ENCODE data around the gene SLC6A12. TPM values are rescaled to one million over a fixed set of nuclear protein-coding genes. Genes with fewer than 3 reads are reported as not detected.

Gene SLC6A12
- total RNA-seq, 6 donors from 2014 or later: 2.4 to 11.2 (median 7.0) TPM

GRCh38 chr12:155646-156045 is 58.3 kb downstream of the SLC6A12 start:
- ATAC-seq (ENCODE audit: low FRiP score in 2 of 2) (no peak), DNase-seq (no peak)
- Histone ChIP-seq H3K4me3 (no peak overlapping the region), H3K27ac (no peak overlapping the region), H3K9me3 (no peaks in the 10 kb centered on the region), H3K27me3 (no peaks in the 10 kb centered on the region), H3K36me3 (no peaks in the 10 kb centered on the region), H3K4me1 (no peaks in the 10 kb centered on the region)
- WGBS, 2 donors: 79 to 82% methylated on average over 8 of the region's 8 CpGs
- TF ChIP-seq POLR2A (IDR thresholded peaks at IDR 0.05) (no peak), POLR2AphosphoS5 (IDR thresholded peaks at IDR 0.05) (no peak), EP300 (IDR thresholded peaks at IDR 0.05) (no peak)
- TF ChIP-seq, protein P1, sequence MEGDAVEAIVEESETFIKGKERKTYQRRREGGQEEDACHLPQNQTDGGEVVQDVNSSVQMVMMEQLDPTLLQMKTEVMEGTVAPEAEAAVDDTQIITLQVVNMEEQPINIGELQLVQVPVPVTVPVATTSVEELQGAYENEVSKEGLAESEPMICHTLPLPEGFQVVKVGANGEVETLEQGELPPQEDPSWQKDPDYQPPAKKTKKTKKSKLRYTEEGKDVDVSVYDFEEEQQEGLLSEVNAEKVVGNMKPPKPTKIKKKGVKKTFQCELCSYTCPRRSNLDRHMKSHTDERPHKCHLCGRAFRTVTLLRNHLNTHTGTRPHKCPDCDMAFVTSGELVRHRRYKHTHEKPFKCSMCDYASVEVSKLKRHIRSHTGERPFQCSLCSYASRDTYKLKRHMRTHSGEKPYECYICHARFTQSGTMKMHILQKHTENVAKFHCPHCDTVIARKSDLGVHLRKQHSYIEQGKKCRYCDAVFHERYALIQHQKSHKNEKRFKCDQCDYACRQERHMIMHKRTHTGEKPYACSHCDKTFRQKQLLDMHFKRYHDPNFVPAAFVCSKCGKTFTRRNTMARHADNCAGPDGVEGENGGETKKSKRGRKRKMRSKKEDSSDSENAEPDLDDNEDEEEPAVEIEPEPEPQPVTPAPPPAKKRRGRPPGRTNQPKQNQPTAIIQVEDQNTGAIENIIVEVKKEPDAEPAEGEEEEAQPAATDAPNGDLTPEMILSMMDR (IDR thresholded peaks at IDR 0.05): no peak

GRCh38 chr12:155006-155405 is 59.0 kb downstream of the SLC6A12 start:
- no peak overlapping the region for H3K4me3 ChIP-seq
- H3K27ac ChIP-seq: no peak overlapping the region
- H3K4me1 ChIP-seq: no peaks in the 10 kb centered on the region
- ATAC-seq (ENCODE audit: low FRiP score in 2 of 2) (no peak), DNase-seq (no peak)
- H3K36me3 ChIP-seq: no peaks in the 10 kb centered on the region
- TF ChIP-seq EP300 (IDR thresholded peaks at IDR 0.05): no peak
- TF ChIP-seq, protein P1 (IDR thresholded peaks at IDR 0.05): no peak
- no peak for TF ChIP-seq POLR2A (IDR thresholded peaks at IDR 0.05)
- TF ChIP-seq POLR2AphosphoS5 (IDR thresholded peaks at IDR 0.05): no peak
- WGBS, 2 donors: 84 to 87% methylated on average over 8 to 9 of the region's 9 CpGs
- no peaks in the 10 kb centered on the region for H3K27me3 ChIP-seq
- no peaks in the 10 kb centered on the region for H3K9me3 ChIP-seq

GRCh38 chr12:154058-154457 is 59.9 kb downstream of the SLC6A12 start:
- TF ChIP-seq POLR2AphosphoS5 (IDR thresholded peaks at IDR 0.05) (no peak), EP300 (IDR thresholded peaks at IDR 0.05) (no peak), POLR2A (IDR thresholded peaks at IDR 0.05) (no peak)
- TF ChIP-seq, protein P1 (IDR thresholded peaks at IDR 0.05): no peak
- no peak overlapping the region for H3K4me3 ChIP-seq
- H3K27me3 ChIP-seq: no peaks in the 10 kb centered on the region
- ATAC-seq (ENCODE audit: low FRiP score in 2 of 2) (no peak), DNase-seq (no peak)
- WGBS, 2 donors: 86 to 88% methylated on average over 7 to 11 of the region's 12 CpGs
- no peaks in the 10 kb centered on the region for H3K9me3 ChIP-seq
- no peaks in the 10 kb centered on the region for H3K36me3 ChIP-seq
- H3K27ac ChIP-seq: no peak overlapping the region
- no peaks in the 10 kb centered on the region for H3K4me1 ChIP-seq

DNA sequence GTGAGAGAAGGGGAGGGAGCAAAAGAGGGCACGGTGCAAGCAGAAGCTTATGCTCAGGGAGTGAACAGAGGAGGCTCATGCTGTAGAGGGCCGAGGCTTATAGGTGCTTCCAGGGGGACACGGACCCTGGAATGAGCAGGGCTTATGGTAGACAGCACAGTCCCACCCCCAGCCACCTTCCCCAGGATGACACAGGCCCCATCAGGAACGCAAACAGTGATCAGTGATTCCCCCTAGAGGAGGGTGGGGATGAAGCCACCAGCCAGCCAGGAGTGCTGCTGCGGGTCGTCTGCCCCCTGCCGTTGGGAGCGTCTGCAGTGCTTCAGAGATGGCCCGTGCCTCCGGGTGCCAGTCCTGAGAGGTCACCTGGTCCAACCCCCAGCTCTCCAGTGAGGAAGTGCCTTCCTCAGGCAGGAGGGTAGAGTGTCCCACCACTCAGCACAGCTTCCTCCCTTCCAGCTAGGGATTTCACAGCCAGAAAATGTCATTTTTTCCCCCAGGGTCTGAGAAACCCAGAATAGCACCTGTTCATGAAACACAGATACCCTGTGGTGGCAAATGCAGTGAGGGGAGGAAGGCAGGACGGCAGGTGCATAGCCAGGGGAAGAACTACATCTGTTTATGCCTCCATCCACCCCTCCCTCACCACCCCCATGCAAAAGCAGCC is 60.7 kb downstream of the SLC6A12 start:
- Histone ChIP-seq H3K4me3 (no peak overlapping the region), H3K27ac (no peak overlapping the region), H3K4me1 (no peaks in the 10 kb centered on the region), H3K27me3 (no peaks in the 10 kb centered on the region), H3K9me3 (no peaks in the 10 kb centered on the region), H3K36me3 (no peaks in the 10 kb centered on the region)
- DNase-seq (peak; percentile 53 to 86), ATAC-seq (ENCODE audit: low FRiP score in 2 of 2) (peak; percentile 67 to 75)
- TF ChIP-seq POLR2AphosphoS5 (IDR thresholded peaks at IDR 0.05): no peak
- TF ChIP-seq, protein P1 (IDR thresholded peaks at IDR 0.05): peak in 5 of 6 experiments; percentile 29 to 60 (median 48)
- WGBS, 2 donors: 15 to 22% methylated on average over 11 of the region's 11 CpGs

- Histone ChIP-seq H3K4me1 (no peaks in the 10 kb centered on the region), H3K27me3 (no peaks in the 10 kb centered on the region), H3K36me3 (no peaks in the 10 kb centered on the region), H3K27ac (no peak overlapping the region), H3K9me3 (no peaks in the 10 kb centered on the region), H3K4me3 (no peak overlapping the region)
- WGBS, 2 donors: 42 to 49% methylated on average over 3 of the region's 3 CpGs
- DNase-seq (no peak), ATAC-seq (ENCODE audit: low FRiP score in 2 of 2) (peak; percentile 3 to 37)
- TF ChIP-seq EP300 (IDR thresholded peaks at IDR 0.05) (no peak), POLR2AphosphoS5 (IDR thresholded peaks at IDR 0.05) (no peak), POLR2A (IDR thresholded peaks at IDR 0.05) (no peak)
- TF ChIP-seq, protein P1 (IDR thresholded peaks at IDR 0.05): no peak
These were observed 61.5 kb downstream of the SLC6A12 start for GRCh38 chr12:152440-152839.
